K562 (cell line): ENCODE data around the gene UBE2D2. TPM values are rescaled to one million over a fixed set of nuclear protein-coding genes. Genes with fewer than 3 reads are reported as not detected.

ENCODE experiments used
- BACH1 ChIP-seq: fragments of 200-800 bp; sonication (Bioruptor generic); IDR thresholded peaks from 2 replicates; pipeline ENCODE4 v1.6.1; 2016; ENCODE audit warnings: missing genetic modification characterization, missing compliant biosample characterization
- CHD2 ChIP-seq: IDR thresholded peaks from 2 replicates; pipeline ENCODE4 v1.6.1; 2011; ENCODE audit warnings: low read depth, low read length
- E2F1 ChIP-seq: sonication (generic); formaldehyde crosslinking; IDR thresholded peaks from 2 replicates; pipeline ENCODE4 v1.8.1; 2023; ENCODE audit warnings: mild to moderate bottlenecking, missing genetic modification reagents, moderate library complexity
- FOXA3 ChIP-seq, 2 experiments: fragments of 450-650 bp in 1 of 2; sonication (generic) in 1 of 2; formaldehyde crosslinking; IDR thresholded peaks in 1 of 2; conservative IDR thresholded peaks in 1 of 2; 2 replicates each; pipeline versions ENCODE4 v1.4.0 to v1.8.0; 2020 to 2022; ENCODE audit warnings: mild to moderate bottlenecking in 2 of 2, missing genetic modification reagents in 1 of 2
- FOXK1 ChIP-seq: sonication (generic); formaldehyde crosslinking; IDR thresholded peaks from 2 replicates; pipeline ENCODE4 v1.8.0; 2022; ENCODE audit warnings: missing genetic modification reagents, mild to moderate bottlenecking, borderline replicate concordance
- IRF9 ChIP-seq: fragments of 450-650 bp; IDR thresholded peaks from 2 replicates; pipeline ENCODE4 v1.6.1; 2016; ENCODE audit warnings: missing biosample characterization, missing genetic modification characterization
- MBD2 ChIP-seq: sonication (generic); IDR thresholded peaks from 2 replicates; pipeline ENCODE4 v1.6.1; 2016; ENCODE audit warnings: low read depth, borderline replicate concordance
- NRF1 ChIP-seq, 2 experiments: fragments of 450-650 bp; IDR thresholded peaks in 1 of 2; conservative IDR thresholded peaks in 1 of 2; 2 replicates each; pipeline ENCODE4 v1.6.1; 2014; ENCODE audit warnings: mild to moderate bottlenecking in 2 of 2
- PHB ChIP-seq: fragments of 250-450 bp; sonication (Bioruptor Pico); IDR thresholded peaks from 2 replicates; pipeline ENCODE4 v1.5.0; 2021
- SIX5 ChIP-seq, 2 experiments: IDR thresholded peaks; 2 replicates each; pipeline ENCODE4 v1.6.1; 2011; ENCODE audit warnings: low read length in 2 of 2, borderline replicate concordance in 1 of 2, low read depth in 1 of 2, mild to moderate bottlenecking in 1 of 2, moderate library complexity in 1 of 2; ENCODE audit not compliant: insufficient read depth in 1 of 2
- STAT5A ChIP-seq: IDR thresholded peaks from 2 replicates; pipeline ENCODE4 v1.6.1; 2012; ENCODE audit warnings: low read length, inconsistent platforms, borderline replicate concordance
- TCF7L2 ChIP-seq: fragments of 150-350 bp; IDR thresholded peaks from 2 replicates; pipeline ENCODE4 v1.6.1; 2016; ENCODE audit warnings: low read depth, mild to moderate bottlenecking, low read length, moderate library complexity
- ZBTB7A ChIP-seq: IDR thresholded peaks from 2 replicates; pipeline ENCODE4 v1.6.1; 2011; ENCODE audit warnings: low read depth, mild to moderate bottlenecking, low read length, moderate library complexity, borderline replicate concordance; ENCODE audit not compliant: control insufficient read depth
- ZC3H4 ChIP-seq: sonication (generic); formaldehyde crosslinking; IDR thresholded peaks from 2 replicates; pipeline ENCODE4 v1.9.0; 2021; ENCODE audit warnings: missing genetic modification reagents, borderline replicate concordance
- ZFX ChIP-seq: sonication (generic); formaldehyde crosslinking; IDR thresholded peaks from 2 replicates; pipeline ENCODE4 v1.8.0; 2022; ENCODE audit warnings: mild to moderate bottlenecking, missing genetic modification reagents, moderate library complexity
- ZNF174 ChIP-seq: fragments of 250-450 bp; sonication (Bioruptor Pico); IDR thresholded peaks from 2 replicates; pipeline ENCODE4 v1.4.0; 2020; ENCODE audit warnings: mild to moderate bottlenecking
- ZNF253 ChIP-seq: fragments of 250-450 bp; sonication (Bioruptor Pico); conservative IDR thresholded peaks from 2 replicates; pipeline ENCODE4 v1.6.1; 2021; ENCODE audit warnings: mild to moderate bottlenecking
- ZNF324 ChIP-seq: fragments of 250-450 bp; sonication (Bioruptor Pico); IDR thresholded peaks from 2 replicates; pipeline ENCODE4 v1.4.0; 2020; ENCODE audit warnings: mild to moderate bottlenecking
- ZNF408 ChIP-seq: fragments of 250-450 bp; sonication (Bioruptor Pico); IDR thresholded peaks from 2 replicates; pipeline ENCODE4 v1.4.0; 2020; ENCODE audit warnings: low read depth, mild to moderate bottlenecking, moderate library complexity
- ZNF589 ChIP-seq: fragments of 200-800 bp; sonication (Bioruptor generic); IDR thresholded peaks from 2 replicates; pipeline ENCODE4 v1.6.1; 2016; ENCODE audit warnings: low read depth, missing genetic modification characterization, missing compliant biosample characterization
- ZNF75A ChIP-seq: fragments of 450-650 bp; formaldehyde crosslinking; IDR thresholded peaks from 2 replicates; pipeline ENCODE4 v1.4.0; 2020; ENCODE audit warnings: mild to moderate bottlenecking
- polyA plus RNA-seq, 8 experiments: library from polyadenylated mRNA; depleted of rRNA in 4 of 8; stranded (reverse) in 5 of 8; unstranded in 3 of 8; fragments of >200 nt; fragmentation: Nextera tagmentation in 2 of 8; fragmentation: Illumina TruSeq in 1 of 8; extraction: Ambion mirVana in 2 of 8; extraction: Trizol in 1 of 8; gene quantifications; 2 replicates each; pipeline versions ENCODE4 v1.2.1 to v1.2.3, GENCODE V29; 2011 to 2014; ENCODE audit warnings: inconsistent platforms in 1 of 8, missing spikeins in 1 of 8
- total RNA-seq, 7 experiments: library from RNA; depleted of rRNA in 6 of 7; stranded (reverse); fragments of >200 nt in 6 of 7; fragmentation: Illumina TruSeq in 2 of 7; extraction: Trizol in 2 of 7; gene quantifications; 2 replicates each; pipeline versions ENCODE4 v1.2.1 to v1.2.3, GENCODE V29; 2011 to 2021; ENCODE audit warnings: low replicate concordance in 1 of 7

The UBE2D2 gene
- total and polyA plus RNA-seq, 9 of the 15 experiments (the other 6 are each of a cell fraction or from before 2014, with no cell fraction given), result 53.6 to 198 (median 122) TPM

- TF ChIP-seq E2F1 (CRISPR knock-in tag) (peak; percentile 80), ZFX (CRISPR knock-in tag) (peak; percentile 81), TCF7L2 (no peak), ZC3H4 (CRISPR knock-in tag) (peak; percentile 87; the same call in 1 of the 2 replicates), ZNF174 (no peak), IRF9 (tag) (peak; percentile 40; the same call in 1 of the 2 replicates), ZNF408 (no peak), FOXK1 (CRISPR knock-in tag) (peak; percentile 92), ZNF253 (CRISPR knock-in tag) (no peak), ZBTB7A (peak; percentile 62), ZNF589 (CRISPR knock-in tag) (peak; percentile 93), BACH1 (peak; percentile 18; the same call in 1 of the 2 replicates), FOXA3 (CRISPR knock-in tag; conservative IDR thresholded peaks at IDR 0.05 in 1 of 2, IDR thresholded peaks at IDR 0.05 in 1 of 2) (no peak; a peak in 1 of 4 replicates), STAT5A (no peak), ZNF75A (no peak), SIX5 (IDR thresholded peaks at IDR 0.05; ENCODE audit: borderline replicate concordance in 1 of 2, insufficient read depth in 1 of 2, low read depth in 1 of 2, low read length in 2 of 2) (no peak), PHB (CRISPR knock-in tag) (0 out of 2 replicates have a peak, but pooled peaks have one; percentile 26), ZNF324 (CRISPR knock-in tag) (no peak), CHD2 (peak; percentile 96), MBD2 (peak; percentile 56; the same call in 1 of the 2 replicates), NRF1 (conservative IDR thresholded peaks at IDR 0.05 in 1 of 2, IDR thresholded peaks at IDR 0.05 in 1 of 2) (peak; percentile 70 to 71)
Measured at GRCh38 chr5:139560752-139561654, at the start of gene UBE2D2 (continued).
